GM23338 (cell line): ENCODE results near the gene SASH1. TPM values are rescaled to one million over a fixed set of nuclear protein-coding genes. Genes with fewer than 3 reads are reported as not detected.

ENCODE experiments used
- ATAC-seq: fragments of 200-7000 bp; cut with Tn5 transposase; 3 replicates; pipeline ENCODE4 v1.9.1; 2020
- DNase-seq: peaks from one replicate; pipeline ENCODE4 v3.0.0-alpha.2; 2015; ENCODE audit warnings: low spot score
- H2AFZ ChIP-seq: fragments of 200-600 bp; sonication (generic); 2 replicates; pipeline ENCODE4 v1.8.0; 2016; ENCODE audit warnings: antibody characterized with exemption, mild to moderate bottlenecking, moderate library complexity
- H3F3A ChIP-seq: fragments of 200-600 bp; sonication (generic); replicated peaks from 2 replicates; pipeline ENCODE4 v1.8.0; 2017; ENCODE audit warnings: antibody characterized with exemption, mixed run types, low read depth
- H3K27ac ChIP-seq: fragments of 200-600 bp; sonication (generic); 2 replicates; pipeline ENCODE4 v1.6.1; 2016; ENCODE audit warnings: low read depth
- H3K27me3 ChIP-seq: fragments of 200-600 bp; sonication (generic); 2 replicates; pipeline ENCODE4 v1.8.0; 2016; ENCODE audit warnings: mild to moderate bottlenecking, mixed run types, moderate library complexity; ENCODE audit not compliant: insufficient read depth
- H3K36me3 ChIP-seq: fragments of 200-600 bp; sonication (generic); 2 replicates; pipeline ENCODE4 v1.8.0; 2016; ENCODE audit warnings: mild to moderate bottlenecking; ENCODE audit not compliant: insufficient read depth
- H3K4me1 ChIP-seq: fragments of 200-600 bp; sonication (generic); 2 replicates; pipeline ENCODE4 v1.8.0; 2016; ENCODE audit warnings: mild to moderate bottlenecking, moderate library complexity; ENCODE audit not compliant: insufficient read depth
- H3K4me2 ChIP-seq: fragments of 200-600 bp; sonication (generic); 2 replicates; pipeline ENCODE4 v1.7.1; 2017; ENCODE audit warnings: mixed run types
- H3K4me3 ChIP-seq: fragments of 200-600 bp; sonication (generic); 2 replicates; pipeline ENCODE4 v1.6.1; 2016; ENCODE audit warnings: mixed run types
- H3K79me2 ChIP-seq: fragments of 200-600 bp; sonication (generic); replicated peaks from 2 replicates; pipeline ENCODE4 v1.8.0; 2017; ENCODE audit warnings: mild to moderate bottlenecking; ENCODE audit not compliant: insufficient read depth
- H3K9me2 ChIP-seq: fragments of 200-600 bp; sonication (generic); 2 replicates; pipeline ENCODE4 v1.8.0; 2017; ENCODE audit not compliant: insufficient read depth
- H4K20me1 ChIP-seq: fragments of 200-600 bp; sonication (generic); replicated peaks from 2 replicates; pipeline ENCODE4 v1.8.0; 2017; ENCODE audit warnings: mild to moderate bottlenecking; ENCODE audit not compliant: insufficient read depth
- H3K27ac Mint-ChIP-seq: 2 replicates; pipeline ENCODE4 v1.8.0; 2020; ENCODE audit warnings: inconsistent platforms, mild to moderate bottlenecking, moderate library complexity, mixed read lengths
- H3K27me3 Mint-ChIP-seq: 3 replicates; pipeline ENCODE4 v1.8.0; 2022; ENCODE audit warnings: low read depth, mild to moderate bottlenecking, moderate library complexity, mixed read lengths, inconsistent platforms; ENCODE audit not compliant: insufficient read depth, poor library complexity
- H3K36me3 Mint-ChIP-seq: 3 replicates; pipeline ENCODE4 v1.8.0; 2021; ENCODE audit warnings: low read depth, mild to moderate bottlenecking, inconsistent platforms, moderate library complexity, mixed read lengths
- H3K4me1 Mint-ChIP-seq: 3 replicates; pipeline ENCODE4 v1.8.0; 2020; ENCODE audit warnings: mild to moderate bottlenecking, inconsistent platforms, mixed read lengths
- H3K4me3 Mint-ChIP-seq: 3 replicates; pipeline ENCODE4 v1.8.0; 2021; ENCODE audit warnings: moderate library complexity, mild to moderate bottlenecking, inconsistent platforms, mixed read lengths
- H3K9me3 Mint-ChIP-seq: 3 replicates; pipeline ENCODE4 v1.8.0; 2020; ENCODE audit warnings: moderate library complexity, mild to moderate bottlenecking, inconsistent platforms, mixed read lengths
- CREB1 ChIP-seq: fragments of 250-450 bp; sonication (Bioruptor Pico); IDR thresholded peaks from 2 replicates; pipeline ENCODE4 v1.5.0; 2020; ENCODE audit warnings: low read depth, mild to moderate bottlenecking, moderate library complexity
- CTCF ChIP-seq, 2 experiments: fragments of 200-600 bp in 1 of 2; sonication (generic) in 1 of 2; conservative IDR thresholded peaks; 2 replicates each; pipeline versions ENCODE4 v1.5.1 to v1.6.1; 2016 to 2017; ENCODE audit warnings: antibody characterized with exemption in 2 of 2, low read depth in 2 of 2, mild to moderate bottlenecking in 2 of 2, moderate library complexity in 1 of 2
- ETS1 ChIP-seq: IDR thresholded peaks from 2 replicates; pipeline ENCODE4 v1.6.1; 2016; ENCODE audit warnings: antibody characterized with exemption
- EZH2 ChIP-seq: fragments of 200-600 bp; sonication (generic); IDR thresholded peaks from one replicate; pipeline ENCODE4 v1.8.0; 2017; ENCODE audit warnings: antibody characterized with exemption, mild to moderate bottlenecking, low read depth; ENCODE audit not compliant: unreplicated experiment
- EZH2phosphoT487 ChIP-seq: fragments of 200-600 bp; sonication (generic); IDR thresholded peaks from one replicate; pipeline ENCODE4 v1.8.1; 2018; ENCODE audit warnings: antibody characterized with exemption; ENCODE audit not compliant: unreplicated experiment
- NANOG ChIP-seq: IDR thresholded peaks from 2 replicates; pipeline ENCODE4 v1.6.1; 2016; ENCODE audit warnings: antibody characterized with exemption, borderline replicate concordance
- POLR2AphosphoS5 ChIP-seq: IDR thresholded peaks from 2 replicates; pipeline ENCODE4 v1.6.1; 2016; ENCODE audit warnings: antibody characterized with exemption, low read depth
- STAT1 ChIP-seq: IDR thresholded peaks from one replicate; pipeline ENCODE4 v1.6.1; 2016; ENCODE audit warnings: antibody characterized with exemption; ENCODE audit not compliant: unreplicated experiment
- ZNF114 ChIP-seq: fragments of 250-450 bp; sonication (Bioruptor Pico); IDR thresholded peaks from 2 replicates; pipeline ENCODE4 v1.5.0; 2020; ENCODE audit warnings: mild to moderate bottlenecking, moderate library complexity
- ZNF331 ChIP-seq: fragments of 250-450 bp; sonication (Bioruptor Pico); IDR thresholded peaks from 2 replicates; pipeline ENCODE4 v1.5.0; 2020; ENCODE audit warnings: low read depth, mild to moderate bottlenecking, moderate library complexity
- polyA plus RNA-seq: library from polyadenylated mRNA; unstranded; fragments of >200 nt; fragmentation: Nextera tagmentation; extraction: Ambion mirVana; gene quantifications from 2 replicates; pipeline ENCODE4 v1.2.1, GENCODE V29; 2016
- total RNA-seq: library from RNA; depleted of rRNA; stranded (reverse); fragments of >200 nt; shearing (Covaris generic); gene quantifications from 2 replicates; pipeline ENCODE4 v1.2.3, GENCODE V29; 2014

The SASH1 gene
- total and polyA plus RNA-seq, 2 experiments from 2014 or later = 8.2 to 30.2 TPM

DNA sequence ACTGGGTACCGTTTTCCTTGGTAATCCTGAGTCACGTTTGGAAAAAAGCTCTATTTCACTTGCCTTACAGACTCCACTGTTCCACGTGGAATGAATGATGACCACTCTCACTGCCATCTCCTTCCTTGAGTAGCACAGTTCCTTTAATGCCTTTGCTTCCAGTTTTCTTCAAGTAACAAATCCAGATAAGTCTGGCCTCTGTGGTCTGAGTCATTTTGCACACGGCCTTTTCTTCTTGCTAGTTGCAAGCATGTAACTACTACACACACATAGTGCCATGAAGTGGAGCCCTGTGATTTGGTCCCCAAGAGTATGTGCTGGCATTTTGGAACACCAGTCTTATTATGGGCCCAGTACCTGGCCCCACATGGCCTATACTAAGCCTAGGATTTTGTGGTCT lies 182.8 kb downstream of the SASH1 start (continued):
- TF ChIP-seq ETS1 (no peak), POLR2AphosphoS5 (no peak), CTCF (conservative IDR thresholded peaks at IDR 0.05; ENCODE audit: low read depth in 2 of 2) (no peak), CREB1 (CRISPR knock-in tag) (no peak), ZNF331 (no peak), EZH2 (no peak), NANOG (no peak), STAT1 (no peak), ZNF114 (CRISPR knock-in tag) (no peak)

DNA sequence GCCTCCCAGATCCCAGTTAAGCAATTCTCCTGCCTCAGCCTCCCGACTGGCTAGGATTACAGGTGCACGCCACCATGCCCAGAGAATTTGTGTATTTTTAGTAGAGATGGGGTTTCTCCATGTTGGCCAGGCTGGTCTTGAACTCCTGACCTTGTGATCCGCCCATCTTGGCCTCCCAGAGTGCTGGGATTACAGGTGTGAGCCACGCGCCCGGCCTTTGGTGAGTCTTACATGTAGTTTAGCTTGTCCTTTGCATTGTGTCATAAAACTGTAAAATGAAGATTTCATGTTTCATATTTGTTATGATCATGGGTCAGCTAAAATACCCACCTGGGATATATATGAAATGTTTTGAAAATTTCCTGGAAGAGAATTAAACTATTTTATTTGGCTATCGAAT lies 183.5 kb downstream of the SASH1 start:
- Histone ChIP-seq H3K79me2 (no peaks in the 10 kb centered on the region), H3K4me3 (no peak overlapping the region), H3F3A (no peaks in the 10 kb centered on the region), H3K36me3 (peaks cover 4% of the 10 kb centered on the region; the same call in 1 of the 2 replicates), H4K20me1 (no peaks in the 10 kb centered on the region), H2AFZ (no peak overlapping the region), H3K4me1 (peaks cover 32% of the 10 kb centered on the region), H3K9me2 (no peaks in the 10 kb centered on the region), H3K27ac (no peak overlapping the region), H3K4me2 (no peak overlapping the region), H3K27me3 (no peaks in the 10 kb centered on the region)
- DNase-seq (no peak), ATAC-seq (no peak)
- peaks cover 47% of the 10 kb centered on the region for H3K36me3 Mint-ChIP-seq
- H3K9me3 Mint-ChIP-seq = peaks cover 10% of the 10 kb centered on the region
- H3K4me3 Mint-ChIP-seq = no peak overlapping the region
- H3K27ac Mint-ChIP-seq = no peak overlapping the region
- TF ChIP-seq POLR2AphosphoS5 = no peak
- TF ChIP-seq EZH2phosphoT487 = no peak
- peaks cover 3% of the 10 kb centered on the region for H3K27me3 Mint-ChIP-seq
- peaks cover 39% of the 10 kb centered on the region for H3K4me1 Mint-ChIP-seq

- H3K9me2 ChIP-seq = no peaks in the 10 kb centered on the region
- DNase-seq (peak; percentile 43), ATAC-seq (no peak)
- no peak overlapping the region for H2AFZ ChIP-seq
- no peaks in the 10 kb centered on the region for H3K27me3 ChIP-seq
- no peak overlapping the region for H3K27ac ChIP-seq
- Mint-ChIP-seq H3K27ac (no peak overlapping the region), H3K36me3 (peaks cover 64% of the 10 kb centered on the region), H3K27me3 (peaks cover 7% of the 10 kb centered on the region), H3K4me1 (peaks cover 29% of the 10 kb centered on the region), H3K9me3 (peaks cover 10% of the 10 kb centered on the region), H3K4me3 (no peak overlapping the region)
- H3K4me3 ChIP-seq = no peak overlapping the region
- peaks cover 7% of the 10 kb centered on the region; the same call in 1 of the 2 replicates for H3K36me3 ChIP-seq
- peaks cover 18% of the 10 kb centered on the region for H3K4me1 ChIP-seq
- no peak overlapping the region for H3K4me2 ChIP-seq
- no peaks in the 10 kb centered on the region for H3K79me2 ChIP-seq
- no peaks in the 10 kb centered on the region for H3F3A ChIP-seq
- H4K20me1 ChIP-seq = no peaks in the 10 kb centered on the region
- TF ChIP-seq CTCF (conservative IDR thresholded peaks at IDR 0.05; ENCODE audit: low read depth in 2 of 2) = peak; percentile 41 to 57
Measured at GRCh38 chr6:148528292-148528691, 185.7 kb downstream of the SASH1 start.
